ENCODE data around the gene MORC3. TPM values are rescaled to one million over a fixed set of nuclear protein-coding genes. Genes with fewer than 3 reads are reported as not detected.
"Not testable (repeated sequence)": the region's sequence is repeated elsewhere in the genome, so short reads cannot be mapped to it uniquely, and the experiment has no call there.

Gene MORC3
- total RNA-seq, 1 experiment from 2014 or later: 19.8 TPM

DNA sequence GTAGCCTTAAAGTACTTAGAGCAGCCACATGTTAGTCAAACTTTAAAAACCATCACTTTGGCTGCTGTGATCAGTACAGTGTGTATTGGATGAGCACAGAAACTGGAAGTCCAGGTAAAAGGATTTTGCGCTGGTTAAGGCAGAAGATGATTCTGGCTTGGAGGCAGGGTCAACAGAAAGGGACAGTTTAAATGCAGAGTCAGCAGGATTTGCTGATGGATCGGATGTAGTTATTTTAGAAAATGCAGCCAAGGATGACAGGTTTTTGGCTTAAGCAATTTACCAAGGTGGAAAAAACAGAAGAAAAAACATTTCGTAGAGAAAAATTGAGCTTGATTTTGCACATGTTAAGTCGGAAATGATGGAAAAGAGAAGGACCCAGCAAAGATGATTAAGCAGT is 45.9 kb upstream of the MORC3 start:
- Histone ChIP-seq H3K36me3 (ENCODE audit: control insufficient read depth in 1 of 2, insufficient read depth in 2 of 2, low read length in 2 of 2) (no peaks in the 10 kb centered on the region), H4K20me1 (ENCODE audit: insufficient read depth) (no peaks in the 10 kb centered on the region), H3K4me1 (ENCODE audit: control insufficient read depth in 1 of 2, insufficient read depth in 2 of 2, low read length in 2 of 2) (no peaks in the 10 kb centered on the region), H2AFZ (ENCODE audit: low read depth, low read length, poor library complexity, severe bottlenecking) (no peak overlapping the region), H3K4me2 (ENCODE audit: low read length) (no peak overlapping the region), H3K79me2 (ENCODE audit: insufficient read depth, low read length) (no peaks in the 10 kb centered on the region), H3K9ac (ENCODE audit: low read length) (no peak overlapping the region), H3K27ac (ENCODE audit: low read depth, low read length) (no peak overlapping the region), H3K27me3 (ENCODE audit: insufficient read depth, low read length) (no peaks in the 10 kb centered on the region), H3K4me3 (replicated peaks in 1 of 2; ENCODE audit: low read depth in 1 of 2, low read length in 2 of 2) (no peak overlapping the region), H3K9me2 (ENCODE audit: insufficient read depth) (no peaks in the 10 kb centered on the region), H3K9me3 (ENCODE audit: control insufficient read depth in 1 of 2, insufficient read depth in 1 of 2, low read depth in 1 of 2, low read length in 2 of 2) (no peaks in the 10 kb centered on the region)
- ChIA-PET CTCF (no interaction called here), POLR2A (no interaction called here), RAD21 (ENCODE audit: low non-redundant PET in 1 of 2, low total read pairs in 2 of 2, uncharacterized antibody in 2 of 2, unreplicated experiment in 2 of 2) (no interaction called here)
- intact Hi-C loops (cut with micrococcal nuclease): no loop called here
- DNase-seq (ENCODE audit: low read depth, low spot score): no peak
- no TSS peak for BruUV-seq (replicated peaks)
- no peak for ATAC-seq
- TF ChIP-seq SIN3A (IDR thresholded peaks at IDR 0.05; ENCODE audit: low read depth) (no peak), ELF1 (IDR thresholded peaks at IDR 0.05; ENCODE audit: borderline replicate concordance, low read depth) (no peak)

DNA sequence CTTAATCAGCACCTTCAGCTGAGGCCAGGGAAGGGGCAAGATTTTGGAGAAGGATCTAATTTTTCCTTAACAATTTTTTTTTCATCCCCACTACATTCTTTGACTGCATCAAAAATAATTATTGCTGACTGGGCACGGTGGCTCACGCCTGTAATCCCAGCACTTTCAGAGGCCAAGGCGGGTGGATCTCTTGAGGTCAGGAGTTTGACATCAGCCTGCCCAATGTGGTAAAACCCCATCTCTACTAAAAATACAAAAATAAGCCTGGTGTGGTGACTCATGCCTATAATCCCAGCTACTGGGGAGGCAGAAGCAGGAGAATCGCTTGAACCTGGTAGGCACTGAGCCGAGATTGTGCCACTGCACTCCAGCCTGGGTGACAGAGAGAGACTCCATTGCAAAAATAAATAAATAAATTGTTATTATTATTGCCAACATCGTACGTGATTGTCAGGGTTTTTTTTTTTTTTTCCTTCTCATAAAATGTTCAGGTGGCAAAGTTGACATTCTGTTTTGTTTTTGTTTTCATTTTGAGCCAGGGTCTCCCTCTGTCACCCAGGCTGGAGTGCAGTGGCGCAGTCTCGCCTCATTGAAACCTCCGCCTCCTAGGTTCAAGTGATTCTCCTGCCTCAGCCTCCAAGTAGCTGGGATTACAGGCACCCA is 37.3 kb upstream of the MORC3 start:
- Histone ChIP-seq H3K4me2 (ENCODE audit: low read length) (no peak overlapping the region), H3K9me2 (ENCODE audit: insufficient read depth) (no peaks in the 10 kb centered on the region), H3K4me3 (replicated peaks in 1 of 2; ENCODE audit: low read depth in 1 of 2, low read length in 2 of 2) (no peak overlapping the region), H3K9ac (ENCODE audit: low read length) (no peak overlapping the region), H2AFZ (ENCODE audit: low read depth, low read length, poor library complexity, severe bottlenecking) (no peak overlapping the region), H4K20me1 (ENCODE audit: insufficient read depth) (no peaks in the 10 kb centered on the region), H3K9me3 (ENCODE audit: control insufficient read depth in 1 of 2, insufficient read depth in 1 of 2, low read depth in 1 of 2, low read length in 2 of 2) (no peaks in the 10 kb centered on the region), H3K4me1 (ENCODE audit: control insufficient read depth in 1 of 2, insufficient read depth in 2 of 2, low read length in 2 of 2) (no peaks in the 10 kb centered on the region), H3K36me3 (ENCODE audit: control insufficient read depth in 1 of 2, insufficient read depth in 2 of 2, low read length in 2 of 2) (no peaks in the 10 kb centered on the region; a peak in 1 of 4 replicates), H3K27ac (ENCODE audit: low read depth, low read length) (no peak overlapping the region), H3K79me2 (ENCODE audit: insufficient read depth, low read length) (no peaks in the 10 kb centered on the region), H3K27me3 (ENCODE audit: insufficient read depth, low read length) (no peaks in the 10 kb centered on the region)
- no peak for ATAC-seq
- intact Hi-C loops (cut with micrococcal nuclease): no loop called here
- no peak for DNase-seq (ENCODE audit: low read depth, low spot score)
- POLR2A ChIA-PET: no interaction called here
- BruUV-seq (replicated peaks): no TSS peak
- RAD21 ChIA-PET (ENCODE audit: low non-redundant PET in 1 of 2, low total read pairs in 2 of 2, uncharacterized antibody in 2 of 2, unreplicated experiment in 2 of 2): no interaction called here
- CTCF ChIA-PET: no interaction called here
- TF ChIP-seq, protein P1, sequence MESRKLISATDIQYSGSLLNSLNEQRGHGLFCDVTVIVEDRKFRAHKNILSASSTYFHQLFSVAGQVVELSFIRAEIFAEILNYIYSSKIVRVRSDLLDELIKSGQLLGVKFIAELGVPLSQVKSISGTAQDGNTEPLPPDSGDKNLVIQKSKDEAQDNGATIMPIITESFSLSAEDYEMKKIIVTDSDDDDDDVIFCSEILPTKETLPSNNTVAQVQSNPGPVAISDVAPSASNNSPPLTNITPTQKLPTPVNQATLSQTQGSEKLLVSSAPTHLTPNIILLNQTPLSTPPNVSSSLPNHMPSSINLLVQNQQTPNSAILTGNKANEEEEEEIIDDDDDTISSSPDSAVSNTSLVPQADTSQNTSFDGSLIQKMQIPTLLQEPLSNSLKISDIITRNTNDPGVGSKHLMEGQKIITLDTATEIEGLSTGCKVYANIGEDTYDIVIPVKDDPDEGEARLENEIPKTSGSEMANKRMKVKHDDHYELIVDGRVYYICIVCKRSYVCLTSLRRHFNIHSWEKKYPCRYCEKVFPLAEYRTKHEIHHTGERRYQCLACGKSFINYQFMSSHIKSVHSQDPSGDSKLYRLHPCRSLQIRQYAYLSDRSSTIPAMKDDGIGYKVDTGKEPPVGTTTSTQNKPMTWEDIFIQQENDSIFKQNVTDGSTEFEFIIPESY (IDR thresholded peaks at IDR 0.05; ENCODE audit: extremely low read depth, insufficient replicate concordance, low read length): no peak

DNA sequence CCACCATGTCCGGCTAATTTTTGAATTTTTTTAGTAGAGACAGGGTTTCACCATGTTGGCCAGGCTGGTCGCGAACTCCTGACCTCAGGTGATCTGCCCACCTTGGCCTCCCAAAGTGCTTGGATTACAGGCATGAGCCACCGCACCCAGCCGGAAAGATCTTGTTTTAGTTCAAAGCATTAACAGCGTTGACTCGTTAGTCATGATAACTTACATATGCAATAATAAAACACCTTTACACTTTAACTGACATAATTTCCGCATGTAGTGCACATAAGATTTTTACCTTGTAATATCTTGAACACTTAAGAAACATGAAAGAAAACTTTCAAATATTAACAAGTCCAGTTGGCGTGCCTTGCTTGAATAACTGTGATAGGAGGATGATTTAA is 36.8 kb upstream of the MORC3 start:
- BruUV-seq (replicated peaks); H3K9me3 ChIP-seq (ENCODE audit: control insufficient read depth in 1 of 2, insufficient read depth in 1 of 2, low read depth in 1 of 2, low read length in 2 of 2); ATAC-seq; POLR2A ChIA-PET; CTCF ChIA-PET; RAD21 ChIA-PET (ENCODE audit: low non-redundant PET in 1 of 2, low total read pairs in 2 of 2, uncharacterized antibody in 2 of 2, unreplicated experiment in 2 of 2); H2AFZ ChIP-seq (ENCODE audit: low read depth, low read length, poor library complexity, severe bottlenecking); H3K4me1 ChIP-seq (ENCODE audit: control insufficient read depth in 1 of 2, insufficient read depth in 2 of 2, low read length in 2 of 2); H4K20me1 ChIP-seq (ENCODE audit: insufficient read depth); H3K79me2 ChIP-seq (ENCODE audit: insufficient read depth, low read length); intact Hi-C loops (cut with micrococcal nuclease); H3K4me2 ChIP-seq (ENCODE audit: low read length); H3K27ac ChIP-seq (ENCODE audit: low read depth, low read length); H3K9ac ChIP-seq (ENCODE audit: low read length); H3K9me2 ChIP-seq (ENCODE audit: insufficient read depth); H3K27me3 ChIP-seq (ENCODE audit: insufficient read depth, low read length); H3K36me3 ChIP-seq (ENCODE audit: control insufficient read depth in 1 of 2, insufficient read depth in 2 of 2, low read length in 2 of 2); DNase-seq (ENCODE audit: low read depth, low spot score); H3K4me3 ChIP-seq (replicated peaks in 1 of 2; ENCODE audit: low read depth in 1 of 2, low read length in 2 of 2): not testable (repeated sequence)

All from HCT116 (cell line).